Small intestine (tissue), 7 donors: ENCODE measurements around the gene EPB41L4B. TPM values are rescaled to one million over a fixed set of nuclear protein-coding genes. Genes with fewer than 3 reads are reported as not detected.
A peak's percentile ranks its signal among the peaks of the same experiment; 100 is the strongest.

ENCODE experiments used
- DNase-seq, 2 donors: peaks; one replicate each; pipeline versions ENCODE4 v3.0.0 to v3.0.0-alpha.2; 2013
- FAIRE-seq: peaks from 2 replicates; lab custom pipeline; 2012; peaks lifted over from hg19 to GRCh38; lab: Jason Lieb, UNC
- H3K27ac ChIP-seq, 3 donors: one replicate each; pipeline ENCODE4 v1.5.1; 2013; ENCODE audit warnings: low read length in 2 of 3, mild to moderate bottlenecking in 2 of 3, control low read depth in 1 of 3, inconsistent platforms in 1 of 3, low read depth in 1 of 3, moderate library complexity in 1 of 3
- H3K27me3 ChIP-seq, 3 donors: one replicate each; pipeline ENCODE4 v1.6.1; 2013; ENCODE audit warnings: low read length in 3 of 3, inconsistent platforms in 1 of 3; ENCODE audit not compliant: control insufficient read depth in 3 of 3, insufficient read depth in 3 of 3
- H3K36me3 ChIP-seq, 3 donors: one replicate each; pipeline ENCODE4 v1.6.1; 2013; ENCODE audit warnings: low read length in 3 of 3, inconsistent platforms in 1 of 3, low read depth in 1 of 3, mild to moderate bottlenecking in 1 of 3, moderate library complexity in 1 of 3; ENCODE audit not compliant: control insufficient read depth in 3 of 3, insufficient read depth in 2 of 3
- H3K4me1 ChIP-seq, 3 donors: one replicate each; pipeline ENCODE4 v1.6.1; 2013; ENCODE audit warnings: low read length in 2 of 3, inconsistent platforms in 1 of 3, low read depth in 1 of 3, mild to moderate bottlenecking in 1 of 3, moderate library complexity in 1 of 3; ENCODE audit not compliant: control insufficient read depth in 3 of 3, insufficient read depth in 2 of 3
- H3K4me3 ChIP-seq, 3 donors: one replicate each; pipeline ENCODE4 v1.5.1; 2013; ENCODE audit warnings: low read length in 3 of 3, control low read depth in 1 of 3, inconsistent platforms in 1 of 3, low read depth in 1 of 3, mild to moderate bottlenecking in 1 of 3, moderate library complexity in 1 of 3
- H3K9me3 ChIP-seq, 2 donors: one replicate each; pipeline ENCODE4 v1.6.1; 2013; ENCODE audit warnings: low read depth in 1 of 2, low read length in 1 of 2; ENCODE audit not compliant: control insufficient read depth in 2 of 2, insufficient read depth in 1 of 2
- WGBS, 3 donors: extraction: QIAGEN DNeasy Blood & Tissue Kit; methylation state at CpG; one replicate each; pipeline ENCODE4 v1.1.7; 2013; 5-methylcytosine and 5-hydroxymethylcytosine counted together
- polyA plus RNA-seq, 4 donors: library from polyadenylated mRNA; stranded (reverse) in 3 of 4; unstranded in 1 of 4; fragments of 200-250 nt in 3 of 4; fragments of 120-200 nt in 1 of 4; gene quantifications; one replicate each; pipeline versions ENCODE4 v1.2.1 to v1.2.3, GENCODE V29; 2013
- donor health status: healthy with polysubstance abuse.
- donor health status: control.
- donor health status: control.
- donor health status: Bipolar disorder and iron deficiency.
- donor health status: healthy.

The EPB41L4B gene
- polyA plus RNA-seq, 4 donors, result 22.1 to 126 (median 67.7) TPM

DNA sequence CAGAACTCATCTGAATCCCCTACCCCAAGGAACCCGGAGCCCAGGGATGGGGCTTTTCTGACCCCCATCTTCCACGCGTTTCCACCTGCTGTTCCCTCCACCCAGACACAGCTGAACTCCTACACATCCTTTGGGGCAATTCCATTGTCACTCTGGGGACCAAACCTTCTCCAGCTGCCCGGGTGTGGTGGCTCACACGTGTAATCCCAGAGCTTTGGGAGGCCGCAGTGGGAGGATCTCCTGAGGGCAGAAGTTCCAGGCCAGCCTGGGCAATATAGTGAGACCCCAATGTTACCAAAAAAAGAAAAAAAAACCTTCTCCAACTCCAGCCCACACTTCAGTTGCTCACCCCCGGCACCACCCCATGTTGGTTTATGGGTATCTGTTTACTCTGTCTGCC is 8.1 kb downstream of the EPB41L4B start:
- DNase-seq, result no peak
- Histone ChIP-seq H3K4me1 (peaks cover 8 to 63% (median 11%) of the 10 kb centered on the region in 3 donors), H3K9me3 (no peaks in the 10 kb centered on the region), H3K27ac (peak overlapping the region in 1 of 3 donors; percentile 72), H3K36me3 (peaks cover 0 to 9% (median 0%) of the 10 kb centered on the region in 3 donors), H3K4me3 (no peak overlapping the region), H3K27me3 (peaks cover 0 to 3% (median 0%) of the 10 kb centered on the region in 3 donors)
- 66 to 73% (median 69%) methylated on average over 7 of the region's 7 CpGs for WGBS, 3 donors
- FAIRE-seq, result no peak

DNA sequence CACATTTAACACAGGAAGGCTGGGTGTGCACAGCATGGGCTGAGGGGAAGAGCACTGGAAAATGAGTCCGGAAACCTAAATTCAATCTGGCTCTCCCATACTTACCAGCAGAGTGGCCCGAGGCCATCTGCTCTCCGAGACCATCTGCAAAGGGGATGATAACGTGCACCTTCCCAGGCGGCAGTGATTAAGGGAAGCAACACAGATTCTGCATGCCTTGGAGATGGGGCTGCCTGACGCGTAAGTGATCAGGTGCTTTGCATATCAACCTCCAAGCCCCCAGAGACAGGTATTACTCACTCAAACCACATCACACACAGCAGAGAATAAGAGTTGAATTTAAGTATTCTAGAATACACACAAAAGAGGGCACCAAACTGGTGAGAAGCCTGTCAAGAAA is 9.1 kb downstream of the EPB41L4B start:
- FAIRE-seq (no peak), DNase-seq (no peak)
- H3K4me1 ChIP-seq, result peaks cover 8 to 67% (median 11%) of the 10 kb centered on the region in 3 donors
- H3K9me3 ChIP-seq, result no peaks in the 10 kb centered on the region
- H3K4me3 ChIP-seq, result no peak overlapping the region
- peaks cover 0 to 9% (median 0%) of the 10 kb centered on the region in 3 donors for H3K36me3 ChIP-seq
- peaks cover 0 to 3% (median 0%) of the 10 kb centered on the region in 3 donors for H3K27me3 ChIP-seq
- WGBS, 3 donors, result 45 to 64% (median 48%) methylated on average over 7 of the region's 7 CpGs
- H3K27ac ChIP-seq, result no peak overlapping the region

DNA sequence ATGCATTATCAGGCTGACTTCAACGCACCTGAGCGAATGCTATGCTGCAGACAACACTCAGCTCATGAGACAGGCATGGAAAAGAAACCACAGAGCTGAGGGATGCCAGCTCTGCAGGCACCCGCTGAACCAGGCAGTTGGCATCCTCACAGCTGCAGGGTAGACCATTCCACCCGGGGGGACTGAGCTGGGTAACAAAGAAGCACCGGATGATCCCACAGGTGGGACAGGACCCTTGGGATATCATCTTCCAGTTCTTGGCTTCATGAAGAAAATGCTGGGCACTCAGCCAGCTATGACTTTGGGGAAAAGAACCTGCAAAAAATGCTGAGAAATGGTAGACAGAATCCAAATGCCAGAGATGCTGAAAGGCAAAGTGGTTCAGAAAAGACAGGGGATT is 9.6 kb downstream of the EPB41L4B start:
- FAIRE-seq, result no peak
- H3K4me3 ChIP-seq, result no peak overlapping the region
- H3K4me1 ChIP-seq, result peaks cover 11 to 69% (median 12%) of the 10 kb centered on the region in 3 donors
- no peak for DNase-seq
- H3K27me3 ChIP-seq, result peaks cover 0 to 3% (median 0%) of the 10 kb centered on the region in 3 donors
- WGBS, 3 donors, result 52 to 80% (median 71%) methylated on average over 5 of the region's 5 CpGs
- peaks cover 0 to 9% (median 0%) of the 10 kb centered on the region in 3 donors for H3K36me3 ChIP-seq
- H3K9me3 ChIP-seq, result no peaks in the 10 kb centered on the region
- H3K27ac ChIP-seq, result no peak overlapping the region

DNA sequence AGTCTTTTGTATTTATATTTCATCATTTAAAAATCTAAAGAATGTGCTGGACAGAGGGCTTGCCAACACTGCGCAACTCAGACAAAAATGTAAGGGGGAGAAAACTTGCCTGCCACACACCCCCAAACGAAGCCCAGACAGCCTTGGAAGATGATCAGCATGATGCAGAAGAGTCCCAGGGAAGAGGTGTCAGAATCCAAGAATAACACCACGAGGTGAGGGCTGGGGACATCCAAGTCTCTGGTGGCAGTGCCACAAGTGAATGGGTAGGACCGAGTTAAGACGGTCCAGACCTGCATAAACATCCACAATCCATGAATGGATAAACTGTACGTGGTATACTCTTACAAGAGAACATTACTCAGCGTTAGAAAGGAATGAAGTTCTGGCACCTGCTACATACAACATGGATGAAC is 10.4 kb downstream of the EPB41L4B start:
- Histone ChIP-seq H3K4me3 (no peak overlapping the region), H3K27ac (no peak overlapping the region), H3K4me1 (peaks cover 10 to 69% (median 12%) of the 10 kb centered on the region in 3 donors), H3K9me3 (no peaks in the 10 kb centered on the region), H3K27me3 (peaks cover 0 to 3% (median 0%) of the 10 kb centered on the region in 3 donors), H3K36me3 (peaks cover 0 to 9% (median 0%) of the 10 kb centered on the region in 3 donors)
- FAIRE-seq (no peak), DNase-seq (no peak)
- 56 to 68% (median 67%) methylated on average over 7 of the region's 7 CpGs for WGBS, 3 donors

DNA sequence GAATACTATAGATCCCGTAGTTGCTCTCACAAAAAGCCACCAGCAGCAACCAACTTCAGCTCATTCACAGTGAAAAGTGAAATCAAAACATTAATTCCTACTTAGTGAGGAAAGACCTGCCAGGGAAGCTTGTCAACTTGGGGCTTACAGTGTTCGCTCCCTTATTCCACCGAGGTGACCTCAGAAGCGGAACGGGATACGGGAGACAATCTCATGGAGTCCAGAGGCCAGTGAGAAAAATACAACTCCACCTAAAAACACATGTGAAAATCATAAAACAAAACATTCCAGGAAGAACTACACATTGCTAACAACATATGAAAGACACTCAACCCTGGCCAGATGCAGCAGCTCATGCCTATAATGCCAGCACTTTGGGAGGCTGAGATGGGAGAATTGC is 11.6 kb downstream of the EPB41L4B start:
- peak overlapping the region in 1 of 3 donors; percentile 89 for H3K27ac ChIP-seq
- peaks cover 0 to 9% (median 0%) of the 10 kb centered on the region in 3 donors for H3K36me3 ChIP-seq
- peak in 1 of 2 donors; percentile 69 for DNase-seq
- H3K9me3 ChIP-seq, result no peaks in the 10 kb centered on the region
- peaks cover 4 to 68% (median 8%) of the 10 kb centered on the region in 3 donors for H3K4me1 ChIP-seq
- FAIRE-seq, result no peak
- peaks cover 0 to 2% (median 0%) of the 10 kb centered on the region in 3 donors for H3K27me3 ChIP-seq
- WGBS, 3 donors, result 79 to 86% (median 85%) methylated on average over 6 of the region's 6 CpGs
- no peak overlapping the region for H3K4me3 ChIP-seq

DNA sequence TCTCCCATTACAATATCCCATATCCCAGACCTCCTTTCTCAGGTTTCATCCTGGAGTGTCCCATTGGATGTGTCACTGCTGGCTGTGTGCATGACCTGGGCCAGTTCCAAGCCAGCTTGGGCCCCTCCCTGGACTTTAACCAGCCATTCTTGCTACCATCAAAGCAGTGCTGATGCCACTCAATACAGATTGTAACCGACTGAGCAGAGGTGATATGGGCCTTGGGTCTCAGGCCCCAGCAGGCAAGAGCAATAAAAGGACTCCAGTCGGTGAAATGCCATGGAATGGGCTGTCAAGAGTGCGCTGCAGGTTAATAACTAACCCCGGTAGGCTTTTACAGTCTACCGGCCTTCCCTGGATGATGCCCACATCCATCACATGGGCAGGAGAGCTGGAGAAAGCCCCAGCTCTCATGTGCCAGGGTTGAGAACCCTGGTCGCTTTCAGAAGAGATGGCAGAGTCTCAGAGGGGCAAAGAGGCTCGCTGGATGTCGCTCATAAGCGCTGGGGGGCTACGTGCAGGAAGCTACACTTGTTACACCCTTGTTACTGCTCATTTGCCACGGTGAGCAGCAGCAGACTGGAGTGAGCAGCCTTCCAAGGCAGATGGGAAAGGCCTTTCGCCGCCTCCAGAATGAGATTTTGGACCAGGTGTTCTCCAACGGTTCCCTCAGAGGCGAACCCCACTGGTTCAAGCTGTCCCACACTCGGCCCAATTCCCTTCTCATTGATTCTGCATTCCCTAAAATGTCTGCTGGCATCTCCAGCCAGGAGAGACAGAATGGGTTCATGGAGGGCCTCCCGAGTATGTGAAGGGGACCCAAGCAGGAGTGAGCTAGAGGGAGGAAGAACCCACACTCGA is 13.2 kb downstream of the EPB41L4B start:
- no peaks in the 10 kb centered on the region for H3K9me3 ChIP-seq
- peak overlapping the region; percentile 88 to 89 (median 88) for H3K27ac ChIP-seq
- no peak for FAIRE-seq
- no peak overlapping the region for H3K4me3 ChIP-seq
- peaks cover 0 to 9% (median 0%) of the 10 kb centered on the region in 3 donors for H3K36me3 ChIP-seq
- H3K4me1 ChIP-seq, result peaks cover 4 to 63% (median 5%) of the 10 kb centered on the region in 3 donors
- no peaks in the 10 kb centered on the region for H3K27me3 ChIP-seq
- peak; percentile 95 to 99 for DNase-seq
- WGBS, 3 donors, result 21 to 67% (median 44%) methylated on average over 18 of the region's 18 CpGs

DNA sequence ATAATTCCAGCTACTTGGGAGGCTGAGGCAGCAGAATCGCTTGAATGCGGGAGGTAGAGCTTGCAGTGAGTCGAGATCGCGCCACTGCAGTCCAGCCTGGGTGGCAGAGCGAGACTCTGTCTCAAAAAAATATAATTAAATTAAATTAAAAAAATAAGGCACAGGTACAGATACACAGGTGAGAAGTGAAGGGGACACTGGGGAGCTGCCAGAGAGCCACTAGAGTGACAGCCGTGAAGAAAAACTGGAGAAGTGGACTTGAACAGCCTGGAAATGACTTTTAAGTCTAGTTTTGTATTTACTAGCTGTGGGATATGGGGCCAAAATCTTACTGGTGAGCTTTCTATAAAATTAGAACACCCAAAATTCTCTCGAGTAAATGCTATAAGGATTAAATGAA is 15.1 kb downstream of the EPB41L4B start:
- Histone ChIP-seq H3K27ac (peak overlapping the region in 2 of 3 donors; percentile 46 to 89), H3K9me3 (no peaks in the 10 kb centered on the region), H3K4me3 (no peak overlapping the region), H3K27me3 (no peaks in the 10 kb centered on the region), H3K4me1 (peaks cover 4 to 63% (median 7%) of the 10 kb centered on the region in 3 donors), H3K36me3 (peaks cover 0 to 2% (median 0%) of the 10 kb centered on the region in 3 donors)
- 81 to 87% (median 84%) methylated on average over 8 of the region's 8 CpGs for WGBS, 3 donors
- DNase-seq (no peak), FAIRE-seq (no peak)

DNA sequence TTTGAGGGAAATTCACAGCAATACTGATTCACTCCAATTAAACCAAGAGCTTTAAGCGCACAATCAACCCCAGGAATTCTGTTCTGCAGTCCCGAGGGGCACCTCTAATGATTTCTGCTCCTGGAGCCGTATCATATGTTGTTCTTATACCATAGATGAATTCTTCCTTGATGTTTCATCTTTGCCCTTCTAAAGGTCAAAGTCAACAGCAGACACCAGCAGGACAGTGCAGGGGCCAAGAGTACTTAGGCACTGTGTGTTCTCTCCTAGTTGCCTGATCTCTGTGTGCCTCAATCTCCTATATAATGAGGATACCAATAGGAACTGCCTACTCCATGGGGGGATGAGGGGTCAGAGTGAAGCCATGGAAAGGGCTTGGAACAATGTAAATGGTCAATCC is 16.5 kb downstream of the EPB41L4B start:
- no peaks in the 10 kb centered on the region for H3K27me3 ChIP-seq
- WGBS, 3 donors, result 29 to 64% (median 48%) methylated on average over 3 of the region's 3 CpGs
- peak; percentile 57 to 89 for DNase-seq
- H3K27ac ChIP-seq, result peak overlapping the region in 2 of 3 donors; percentile 82 to 89
- H3K9me3 ChIP-seq, result no peaks in the 10 kb centered on the region
- H3K4me3 ChIP-seq, result no peak overlapping the region
- peaks cover 0 to 2% (median 0%) of the 10 kb centered on the region in 3 donors for H3K36me3 ChIP-seq
- no peak for FAIRE-seq
- H3K4me1 ChIP-seq, result peaks cover 4 to 61% (median 7%) of the 10 kb centered on the region in 3 donors
